ENCODE measurements around the gene RBM7.

Gene RBM7

GRCh38 chr11:114396916-114397315, 3.5 kb upstream of the RBM7 start:
- DNase-seq (ENCODE audit: low read depth in 2 of 2) = no peak

- no peak for DNase-seq (ENCODE audit: low read depth in 2 of 2)
These were observed 3.0 kb upstream of the RBM7 start for GRCh38 chr11:114397349-114397982.

GRCh38 chr11:114398303-114398920, 2.1 kb upstream of the RBM7 start:
- DNase-seq (ENCODE audit: low read depth in 2 of 2) = no peak

GRCh38 chr11:114399490-114400215, 813 bp upstream of the RBM7 start:
- no peak for DNase-seq (ENCODE audit: low read depth in 2 of 2)

GRCh38 chr11:114400915-114401223, 403 bp downstream of the RBM7 start:
- DNase-seq (ENCODE audit: low read depth in 2 of 2) = no peak

GRCh38 chr11:114401311-114401710, 845 bp downstream of the RBM7 start:
- no peak for DNase-seq (ENCODE audit: low read depth in 2 of 2)

- DNase-seq (ENCODE audit: low read depth in 2 of 2) = no peak
These were observed 12.5 kb downstream of the RBM7 start for GRCh38 chr11:114412946-114413345.

- DNase-seq (ENCODE audit: low read depth in 2 of 2) = no peak
These were observed 13.5 kb downstream of the RBM7 start for GRCh38 chr11:114413958-114414357.

GRCh38 chr11:114416441-114416961, 16.0 kb downstream of the RBM7 start:
- no peak for DNase-seq (ENCODE audit: low read depth in 2 of 2)

GRCh38 chr11:114426280-114426679, 25.8 kb downstream of the RBM7 start:
- no peak for DNase-seq (ENCODE audit: low read depth in 2 of 2)

- DNase-seq (ENCODE audit: low read depth in 2 of 2) = no peak
These were observed 29.8 kb downstream of the RBM7 start for GRCh38 chr11:114430290-114430689.

GRCh38 chr11:114432893-114433292, 32.4 kb downstream of the RBM7 start:
- DNase-seq (ENCODE audit: low read depth in 2 of 2) = no peak

GRCh38 chr11:114433376-114433775, 32.9 kb downstream of the RBM7 start:
- DNase-seq (ENCODE audit: low read depth in 2 of 2) = no peak

GRCh38 chr11:114438303-114438702, 37.8 kb downstream of the RBM7 start:
- DNase-seq (ENCODE audit: low read depth in 2 of 2) = no peak

GRCh38 chr11:114439229-114440120, 39.0 kb downstream of the RBM7 start, which contains the start of gene REXO2:
TSS of gene REXO2 (plus strand) at chr11:114439467. CDS start at chr11:114439529, 62 bp downstream.
- peak; percentile 86 to 88 for DNase-seq (ENCODE audit: low read depth in 2 of 2)

GRCh38 chr11:114440121-114440860, 39.8 kb downstream of the RBM7 start:
- no peak for DNase-seq (ENCODE audit: low read depth in 2 of 2)

GRCh38 chr11:114440971-114441763, 40.7 kb downstream of the RBM7 start:
- no peak for DNase-seq (ENCODE audit: low read depth in 2 of 2)

- no peak for DNase-seq (ENCODE audit: low read depth in 2 of 2)
These were observed 41.5 kb downstream of the RBM7 start for GRCh38 chr11:114441921-114442320.

GRCh38 chr11:114442536-114442935, 42.1 kb downstream of the RBM7 start:
- DNase-seq (ENCODE audit: low read depth in 2 of 2) = no peak

- DNase-seq (ENCODE audit: low read depth in 2 of 2) = no peak
These were observed 47.0 kb downstream of the RBM7 start for GRCh38 chr11:114447444-114447843.

All from stimulated activated CD8-positive, alpha-beta memory T cell treated with anti-CD3 and anti-CD28 coated beads, Interleukin-2, amount 100 ng/mL, for 48 hours (primary cell).